Nephron progenitor cell (in vitro differentiated cells): Measurements from ENCODE around the gene COMMD3.

Experiments
- DNase-seq: peaks from one replicate; pipeline ENCODE4 v3.0.0; 2021
- H3K27ac Mint-ChIP-seq: 2 replicates; pipeline ENCODE4 v1.8.0; 2021; ENCODE audit warnings: mild to moderate bottlenecking, moderate library complexity, mixed read lengths
- H3K27me3 Mint-ChIP-seq: 2 replicates; pipeline ENCODE4 v1.8.0; 2021; ENCODE audit warnings: mild to moderate bottlenecking, low read depth, mixed read lengths; ENCODE audit not compliant: poor library complexity
- H3K36me3 Mint-ChIP-seq: 2 replicates; pipeline ENCODE4 v1.8.0; 2021; ENCODE audit warnings: low read depth, mixed read lengths
- H3K4me1 Mint-ChIP-seq: 2 replicates; pipeline ENCODE4 v1.8.0; 2021; ENCODE audit warnings: mixed read lengths
- H3K4me3 Mint-ChIP-seq: 2 replicates; pipeline ENCODE4 v1.8.0; 2021; ENCODE audit warnings: mild to moderate bottlenecking, moderate library complexity, mixed read lengths
- H3K9me3 Mint-ChIP-seq: 2 replicates; pipeline ENCODE4 v1.8.0; 2021; ENCODE audit warnings: mild to moderate bottlenecking, moderate library complexity, mixed read lengths
- TF ChIP-seq, protein P1 (sequence below): fragments of 200-600 bp; sonication (generic); IDR thresholded peaks from 2 replicates; pipeline ENCODE4 v1.5.0; 2021; ENCODE audit warnings: antibody characterized with exemption

COMMD3 gene

DNA sequence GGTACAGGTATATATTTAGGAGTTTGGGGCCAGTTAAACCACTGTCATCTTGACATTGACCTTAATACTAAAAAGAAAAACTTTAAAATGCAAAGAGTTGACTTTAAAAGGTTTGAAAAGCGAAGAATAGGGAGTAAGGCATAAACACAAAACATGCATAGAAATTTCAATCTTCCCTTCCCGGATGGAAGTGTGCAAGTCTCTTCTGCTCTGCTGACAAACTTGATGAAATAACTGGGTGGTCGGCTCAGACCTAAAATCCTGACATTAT, 25.7 kb downstream of the COMMD3 start:
- TF ChIP-seq, protein P1, sequence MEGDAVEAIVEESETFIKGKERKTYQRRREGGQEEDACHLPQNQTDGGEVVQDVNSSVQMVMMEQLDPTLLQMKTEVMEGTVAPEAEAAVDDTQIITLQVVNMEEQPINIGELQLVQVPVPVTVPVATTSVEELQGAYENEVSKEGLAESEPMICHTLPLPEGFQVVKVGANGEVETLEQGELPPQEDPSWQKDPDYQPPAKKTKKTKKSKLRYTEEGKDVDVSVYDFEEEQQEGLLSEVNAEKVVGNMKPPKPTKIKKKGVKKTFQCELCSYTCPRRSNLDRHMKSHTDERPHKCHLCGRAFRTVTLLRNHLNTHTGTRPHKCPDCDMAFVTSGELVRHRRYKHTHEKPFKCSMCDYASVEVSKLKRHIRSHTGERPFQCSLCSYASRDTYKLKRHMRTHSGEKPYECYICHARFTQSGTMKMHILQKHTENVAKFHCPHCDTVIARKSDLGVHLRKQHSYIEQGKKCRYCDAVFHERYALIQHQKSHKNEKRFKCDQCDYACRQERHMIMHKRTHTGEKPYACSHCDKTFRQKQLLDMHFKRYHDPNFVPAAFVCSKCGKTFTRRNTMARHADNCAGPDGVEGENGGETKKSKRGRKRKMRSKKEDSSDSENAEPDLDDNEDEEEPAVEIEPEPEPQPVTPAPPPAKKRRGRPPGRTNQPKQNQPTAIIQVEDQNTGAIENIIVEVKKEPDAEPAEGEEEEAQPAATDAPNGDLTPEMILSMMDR, result no peak
- Mint-ChIP-seq H3K27ac (no peak overlapping the region), H3K36me3 (no peaks in the 10 kb centered on the region)

DNA sequence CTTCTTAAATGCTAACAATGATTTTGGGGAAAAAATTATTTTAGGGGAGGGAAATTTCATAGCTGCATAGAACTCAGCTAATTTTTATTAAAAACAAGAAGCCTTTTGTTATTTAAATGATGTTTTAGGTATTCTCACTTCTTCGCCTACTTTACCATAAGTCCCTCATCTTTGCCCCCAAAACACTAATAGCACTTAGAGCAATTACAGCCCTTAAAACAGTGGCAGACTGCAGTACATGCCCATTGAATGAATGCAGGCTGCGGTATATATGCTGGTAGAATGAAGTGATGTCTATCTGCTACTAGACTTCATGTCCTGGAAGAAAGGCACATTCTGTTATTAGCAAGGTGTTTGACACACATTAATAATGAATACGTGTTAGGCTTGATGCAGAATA, 26.2 kb downstream of the COMMD3 start:
- Mint-ChIP-seq H3K9me3 (peaks cover 3% of the 10 kb centered on the region), H3K36me3 (no peaks in the 10 kb centered on the region), H3K4me3 (peak overlapping the region; percentile 40), H3K27me3 (peaks cover 92% of the 10 kb centered on the region), H3K27ac (no peak overlapping the region), H3K4me1 (peaks cover 25% of the 10 kb centered on the region)
- TF ChIP-seq, protein P1, result no peak
- DNase-seq, result no peak

More for the DNA sequence above, 25.7 kb downstream of the COMMD3 start:
- H3K9me3 Mint-ChIP-seq, result peaks cover 3% of the 10 kb centered on the region
- H3K27me3 Mint-ChIP-seq, result peaks cover 92% of the 10 kb centered on the region
- no peak for DNase-seq
- peaks cover 29% of the 10 kb centered on the region for H3K4me1 Mint-ChIP-seq
- H3K4me3 Mint-ChIP-seq, result peak overlapping the region; percentile 78

DNA sequence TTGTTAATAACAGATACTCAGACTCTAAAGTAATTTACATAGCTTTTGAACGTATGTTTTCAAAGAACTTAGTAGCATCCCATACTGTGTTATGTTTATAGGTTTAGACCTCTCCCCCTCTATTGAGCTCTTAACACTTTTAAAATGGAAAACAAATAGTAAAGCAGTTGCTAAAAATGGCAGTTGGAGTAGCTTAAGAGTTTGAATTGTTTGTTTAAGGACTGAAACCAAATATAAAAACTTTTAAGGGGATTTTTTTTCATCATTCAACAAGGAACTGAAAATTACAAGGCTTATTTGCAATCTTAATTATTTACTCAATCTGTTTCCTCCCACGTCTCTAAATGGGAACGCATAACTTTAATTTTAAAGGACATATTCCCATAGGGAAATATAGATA, 27.5 kb downstream of the COMMD3 start:
- Mint-ChIP-seq H3K36me3 (no peaks in the 10 kb centered on the region), H3K27ac (no peak overlapping the region), H3K27me3 (peaks cover 92% of the 10 kb centered on the region), H3K4me1 (peaks cover 23% of the 10 kb centered on the region), H3K4me3 (no peak overlapping the region), H3K9me3 (peaks cover 3% of the 10 kb centered on the region)
- TF ChIP-seq, protein P1, result no peak
- DNase-seq, result no peak

DNA sequence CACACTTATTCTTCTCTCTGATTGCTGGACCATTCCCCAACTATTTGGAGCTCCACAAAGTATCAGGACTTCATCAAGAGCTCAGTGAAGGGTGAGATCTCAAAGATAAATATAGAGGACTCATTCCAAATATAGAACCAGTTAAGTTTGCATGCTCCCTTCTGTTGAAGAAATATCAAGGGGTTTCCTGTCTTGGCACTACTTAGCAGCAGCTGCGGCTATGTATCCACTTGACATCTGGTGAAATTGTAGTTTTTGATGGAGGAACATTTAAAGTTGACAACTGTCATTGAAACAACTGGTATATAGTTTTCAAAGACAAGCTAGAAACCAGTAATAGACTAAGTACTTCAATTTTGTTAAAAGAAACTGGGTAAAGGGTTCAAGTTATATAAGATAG, 28.1 kb downstream of the COMMD3 start:
- H3K9me3 Mint-ChIP-seq, result peaks cover 3% of the 10 kb centered on the region
- H3K4me3 Mint-ChIP-seq, result peak overlapping the region; percentile 70
- no peak overlapping the region for H3K27ac Mint-ChIP-seq
- H3K36me3 Mint-ChIP-seq, result no peaks in the 10 kb centered on the region
- peaks cover 91% of the 10 kb centered on the region for H3K27me3 Mint-ChIP-seq
- TF ChIP-seq, protein P1, result no peak
- no peak for DNase-seq
- peaks cover 23% of the 10 kb centered on the region for H3K4me1 Mint-ChIP-seq

DNA sequence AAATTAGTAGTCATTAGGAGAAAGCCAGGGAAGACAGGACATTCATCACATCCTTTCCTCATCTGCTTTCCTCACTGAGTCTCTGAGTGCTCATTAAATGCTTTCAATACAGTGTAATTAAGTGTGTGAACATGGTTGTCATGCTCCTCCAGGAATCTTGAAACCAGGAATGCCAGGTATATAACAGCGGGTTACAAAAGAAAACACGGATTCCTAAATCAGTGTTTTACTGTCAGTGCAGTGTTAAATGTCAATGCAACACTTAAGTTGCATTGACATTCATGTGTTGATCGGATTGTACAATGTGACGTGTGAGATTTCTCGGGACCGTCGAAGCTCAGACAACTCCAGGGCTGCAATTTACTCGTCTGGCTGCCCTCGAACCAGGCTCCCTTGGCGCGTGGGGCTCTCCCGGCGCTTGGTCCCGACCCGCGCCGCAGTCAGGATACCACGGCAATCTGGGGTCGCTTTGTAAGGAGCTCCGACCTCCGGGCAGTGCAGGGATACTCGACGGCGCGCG, 28.7 kb downstream of the COMMD3 start:
- TF ChIP-seq, protein P1, result no peak
- H3K27me3 Mint-ChIP-seq, result peaks cover 85% of the 10 kb centered on the region
- H3K27ac Mint-ChIP-seq, result no peak overlapping the region
- peaks cover 21% of the 10 kb centered on the region for H3K4me1 Mint-ChIP-seq
- H3K9me3 Mint-ChIP-seq, result peaks cover 3% of the 10 kb centered on the region
- DNase-seq, result no peak
- H3K36me3 Mint-ChIP-seq, result no peaks in the 10 kb centered on the region
- H3K4me3 Mint-ChIP-seq, result peak overlapping the region; percentile 70

DNA sequence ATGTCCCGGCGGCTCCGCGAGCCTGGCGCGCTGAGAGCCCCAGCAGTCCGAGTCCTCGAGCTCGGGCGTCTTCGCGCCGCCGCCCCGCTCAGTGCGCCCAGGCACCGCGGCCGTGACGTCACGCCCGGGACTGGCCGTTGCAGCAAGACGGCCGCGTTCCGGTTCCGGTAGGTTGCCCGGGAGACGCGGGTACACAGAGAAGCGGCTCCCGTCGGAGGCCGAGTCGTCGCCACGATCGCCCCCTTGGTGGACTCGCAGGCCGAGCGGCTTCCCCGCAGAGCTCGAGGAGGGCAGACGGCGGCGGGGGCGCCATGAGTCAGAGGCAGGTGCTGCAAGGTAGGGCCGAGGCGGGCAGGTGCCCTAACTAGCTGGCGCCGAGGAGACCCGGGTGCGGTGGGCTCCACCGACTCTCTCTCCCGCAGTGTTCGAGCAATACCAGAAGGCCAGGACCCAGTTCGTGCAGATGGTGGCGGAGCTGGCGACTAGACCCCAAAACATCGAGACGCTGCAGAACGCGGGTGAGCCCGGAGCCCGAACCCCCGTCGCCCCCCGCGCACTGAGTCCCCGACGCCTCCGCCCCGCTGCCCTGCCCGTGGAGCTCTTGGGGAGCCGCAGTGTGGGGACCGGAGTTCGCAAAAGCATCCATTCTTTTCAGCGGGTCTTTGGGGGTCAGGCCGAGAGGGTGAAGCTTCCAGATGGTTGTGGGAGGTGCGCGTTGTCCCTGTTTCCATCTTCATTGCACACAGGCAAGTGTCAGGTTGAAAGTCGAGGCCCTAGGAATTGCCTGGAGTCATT, 29.3 kb downstream of the COMMD3 start, which contains the start of gene SPAG6:
SPAG6 (plus strand) TSS at position 196 of the 795 bp plus-strand sequence; CDS start at position 312, 116 bp downstream.
- H3K27me3 Mint-ChIP-seq, result peaks cover 81% of the 10 kb centered on the region

More for the DNA sequence above, 29.3 kb downstream of the COMMD3 start, which contains the start of gene SPAG6:
- Mint-ChIP-seq H3K4me3 (peak within 1 kb of the TSS; percentile 70), H3K27ac (no peak within 1 kb of the TSS), H3K4me1 (peaks cover 17% of the 10 kb centered on the region), H3K36me3 (no peaks in the 10 kb centered on the region), H3K9me3 (peaks cover 3% of the 10 kb centered on the region)
- DNase-seq, result peak; percentile 81
- TF ChIP-seq, protein P1, result no peak
